Keratinocyte (primary cell): Measurements from ENCODE around the gene TRIM3. TPM values are rescaled to one million over a fixed set of nuclear protein-coding genes. Genes with fewer than 3 reads are reported as not detected.

ENCODE experiments used
- DNase-seq: peaks from one replicate; pipeline ENCODE4 v3.0.0-alpha.2; 2011; ENCODE audit warnings: low read depth, missing footprints, low spot score
- FAIRE-seq: peaks from 2 replicates; lab custom pipeline; 2011; peaks lifted over from hg19 to GRCh38; lab: Jason Lieb, UNC
- H2AFZ ChIP-seq: 2 replicates; pipeline ENCODE4 v1.6.0; 2012; ENCODE audit warnings: low read length, control low read depth, inconsistent platforms; ENCODE audit not compliant: control insufficient read depth
- H3K27ac ChIP-seq: 2 replicates; pipeline ENCODE4 v1.5.1; 2011; ENCODE audit warnings: low read length; ENCODE audit not compliant: control insufficient read depth, insufficient read depth
- H3K27me3 ChIP-seq: 3 replicates; pipeline ENCODE4 v1.6.0; 2011; ENCODE audit warnings: low read length; ENCODE audit not compliant: control insufficient read depth, insufficient read depth; ENCODE audit errors: extremely low read depth
- H3K36me3 ChIP-seq, 2 experiments: 2 replicates in 1 of 2; 3 replicates in 1 of 2; pipeline ENCODE4 v1.5.1; 2011; ENCODE audit warnings: low read length in 2 of 2, mild to moderate bottlenecking in 1 of 2; ENCODE audit not compliant: control insufficient read depth in 2 of 2, insufficient read depth in 2 of 2; ENCODE audit errors: extremely low read depth in 1 of 2
- H3K4me1 ChIP-seq: 3 replicates; pipeline ENCODE4 v1.5.1; 2011; ENCODE audit warnings: low read length; ENCODE audit not compliant: control insufficient read depth, insufficient read depth; ENCODE audit errors: extremely low read depth
- H3K4me2 ChIP-seq: 3 replicates; pipeline ENCODE4 v1.6.0; 2011; ENCODE audit warnings: low read depth, low read length; ENCODE audit not compliant: control insufficient read depth, insufficient read depth; ENCODE audit errors: extremely low read depth
- H3K4me3 ChIP-seq, 3 experiments: fragments of 200-600 bp in 1 of 3; sonication (generic) in 1 of 3; 2 replicates in 2 of 3; 3 replicates in 1 of 3; pipeline ENCODE4 v1.5.1; 2011 to 2016; ENCODE audit warnings: low read length in 3 of 3, mild to moderate bottlenecking in 3 of 3, control low read depth in 2 of 3, inconsistent platforms in 1 of 3, low read depth in 1 of 3, mixed read lengths in 1 of 3, mixed run types in 1 of 3, moderate library complexity in 1 of 3; ENCODE audit not compliant: control insufficient read depth in 2 of 3, insufficient read depth in 2 of 3; ENCODE audit errors: extremely low read depth in 1 of 3
- H3K79me2 ChIP-seq: 2 replicates; pipeline ENCODE4 v1.6.0; 2012; ENCODE audit warnings: low read length; ENCODE audit not compliant: control insufficient read depth, insufficient read depth
- H3K9ac ChIP-seq: 3 replicates; pipeline ENCODE4 v1.6.0; 2011; ENCODE audit warnings: low read length; ENCODE audit not compliant: control insufficient read depth, insufficient read depth; ENCODE audit errors: extremely low read depth
- H3K9me1 ChIP-seq: 3 replicates; pipeline ENCODE4 v1.6.0; 2011; ENCODE audit warnings: low read length; ENCODE audit not compliant: control insufficient read depth, insufficient read depth; ENCODE audit errors: extremely low read depth
- H3K9me3 ChIP-seq: 2 replicates; pipeline ENCODE4 v1.5.1; 2012; ENCODE audit warnings: low read depth, low read length; ENCODE audit not compliant: control insufficient read depth
- H4K20me1 ChIP-seq: 3 replicates; pipeline ENCODE4 v1.6.0; 2011; ENCODE audit warnings: low read length; ENCODE audit not compliant: control insufficient read depth, insufficient read depth; ENCODE audit errors: extremely low read depth
- CTCF ChIP-seq, 3 experiments: IDR thresholded peaks in 1 of 3; conservative IDR thresholded peaks in 1 of 3; optimal IDR thresholded peaks in 1 of 3; 2 replicates in 2 of 3; 3 replicates in 1 of 3; pipeline versions ENCODE3 to v1.5.1; 2011; ENCODE audit warnings: low read length in 3 of 3, mild to moderate bottlenecking in 3 of 3, moderate library complexity in 2 of 3, control low read depth in 1 of 3, inconsistent platforms in 1 of 3; ENCODE audit not compliant: insufficient read depth in 2 of 3; ENCODE audit errors: extremely low read depth in 1 of 3
- EZH2 ChIP-seq: IDR thresholded peaks from one replicate; pipeline ENCODE4 v1.6.1; 2012; ENCODE audit warnings: inconsistent platforms, mild to moderate bottlenecking, low read length, moderate library complexity
- dilution Hi-C: fragments of 300-500 bp; cut with MboI; formaldehyde crosslinking; loops from one replicate; pipeline ENCODE4 v1.7.0; 2020; ENCODE audit warnings: low sequenced_read_pairs; ENCODE audit not compliant: extremely low pct_ligation_motif_present
- polyA plus RNA-seq, 5 experiments: library from polyadenylated mRNA; depleted of rRNA in 3 of 5; stranded (reverse) in 3 of 5; stranded (forward) in 1 of 5; unstranded in 1 of 5; fragments of >200 nt; gene quantifications; 1 replicate in 1 of 5; 2 replicates in 3 of 5; 3 replicates in 1 of 5; pipeline versions ENCODE4 v1.2.1 to v1.2.3, GENCODE V29; 2011 to 2012; ENCODE audit warnings: missing spikeins in 2 of 5, low read depth in 1 of 5, low replicate concordance in 1 of 5

TRIM3 gene
- polyA plus RNA-seq, 1 donor (not counting 4 experiments of a cell fraction or from before 2014, with no cell fraction given) = 10.3 TPM

DNA sequence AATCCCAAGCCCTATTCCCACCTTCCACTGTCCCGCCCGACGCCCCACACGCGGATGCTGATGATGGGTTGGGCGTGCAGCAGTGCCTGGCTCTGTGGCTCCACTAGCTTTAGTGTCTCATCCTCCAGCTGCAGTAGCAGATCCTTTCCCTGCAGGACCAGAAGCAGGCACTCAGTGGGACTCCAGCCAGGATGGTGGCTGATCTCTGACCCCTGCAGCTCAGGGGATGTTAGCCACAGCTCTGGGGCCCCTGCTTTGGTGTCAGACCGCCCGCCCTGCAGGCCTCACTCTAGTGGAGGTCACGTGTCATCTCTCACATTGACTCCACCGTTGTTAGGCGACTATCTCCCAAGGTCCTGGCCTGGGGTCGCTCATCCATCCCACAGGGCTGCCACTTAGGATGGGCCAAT, 71.7 kb downstream of the TRIM3 start:
- dilution Hi-C loops = no loop called here
- H4K20me1 ChIP-seq = no peaks in the 10 kb centered on the region
- no peak for FAIRE-seq
- no peak overlapping the region for H3K9ac ChIP-seq
- H2AFZ ChIP-seq = no peak overlapping the region
- no peak for TF ChIP-seq EZH2
- TF ChIP-seq CTCF (optimal IDR thresholded peaks at IDR 0.05 in 1 of 3, IDR thresholded peaks at IDR 0.05 in 1 of 3, conservative IDR thresholded peaks at IDR 0.05 in 1 of 3; ENCODE audit: extremely low read depth in 1 of 3, insufficient read depth in 2 of 3, low read length in 3 of 3) = no peak
- H3K9me3 ChIP-seq = no peaks in the 10 kb centered on the region
- no peaks in the 10 kb centered on the region for H3K27me3 ChIP-seq
- no peaks in the 10 kb centered on the region for H3K36me3 ChIP-seq
- H3K4me3 ChIP-seq = no peak overlapping the region
- DNase-seq = no peak
- no peak overlapping the region for H3K27ac ChIP-seq
- no peaks in the 10 kb centered on the region for H3K4me1 ChIP-seq
- H3K4me2 ChIP-seq = no peak overlapping the region
- H3K79me2 ChIP-seq = no peaks in the 10 kb centered on the region
- H3K9me1 ChIP-seq = no peaks in the 10 kb centered on the region

DNA sequence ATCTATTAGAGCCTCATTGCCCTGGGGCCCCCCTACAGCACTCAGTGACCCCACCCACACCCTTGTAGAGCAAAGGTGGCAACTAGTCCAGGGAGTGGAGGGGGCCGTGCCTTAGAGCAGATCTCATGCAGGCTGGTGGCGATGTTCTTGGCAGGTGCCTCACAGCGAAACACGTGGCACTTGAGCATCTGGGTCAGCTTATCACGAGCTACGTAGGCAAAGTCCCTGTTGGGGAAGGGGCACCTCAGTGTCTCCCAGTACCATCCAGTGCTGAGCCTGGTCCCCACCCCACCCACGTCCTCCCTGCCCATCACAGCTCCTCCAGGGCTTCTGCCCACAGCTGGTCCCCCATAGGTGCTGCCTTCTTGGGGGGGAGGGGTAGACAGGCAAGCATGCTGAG, 72.3 kb downstream of the TRIM3 start:
- no peaks in the 10 kb centered on the region for H3K9me3 ChIP-seq
- no peaks in the 10 kb centered on the region for H3K4me1 ChIP-seq
- H2AFZ ChIP-seq = no peak overlapping the region
- H3K27ac ChIP-seq = no peak overlapping the region
- no peak for DNase-seq
- H3K27me3 ChIP-seq = no peaks in the 10 kb centered on the region
- FAIRE-seq = no peak
- H3K9me1 ChIP-seq = no peaks in the 10 kb centered on the region
- no peak for TF ChIP-seq EZH2
- TF ChIP-seq CTCF (optimal IDR thresholded peaks at IDR 0.05 in 1 of 3, IDR thresholded peaks at IDR 0.05 in 1 of 3, conservative IDR thresholded peaks at IDR 0.05 in 1 of 3; ENCODE audit: extremely low read depth in 1 of 3, insufficient read depth in 2 of 3, low read length in 3 of 3) = no peak
- no peak overlapping the region for H3K4me3 ChIP-seq
- dilution Hi-C loops = no loop called here
- no peak overlapping the region for H3K9ac ChIP-seq
- H3K79me2 ChIP-seq = no peaks in the 10 kb centered on the region
- H3K4me2 ChIP-seq = no peak overlapping the region
- H4K20me1 ChIP-seq = no peaks in the 10 kb centered on the region
- H3K36me3 ChIP-seq = no peaks in the 10 kb centered on the region
